ENCODE results near the gene SLC66A2. TPM values are rescaled to one million over a fixed set of nuclear protein-coding genes. Genes with fewer than 3 reads are reported as not detected.

Gene SLC66A2
- total RNA-seq, 3 donors from 2014 or later (not counting 1 experiment from before 2014, with no cell fraction given), result 51.2 to 62.4 (median 54.1) TPM

DNA sequence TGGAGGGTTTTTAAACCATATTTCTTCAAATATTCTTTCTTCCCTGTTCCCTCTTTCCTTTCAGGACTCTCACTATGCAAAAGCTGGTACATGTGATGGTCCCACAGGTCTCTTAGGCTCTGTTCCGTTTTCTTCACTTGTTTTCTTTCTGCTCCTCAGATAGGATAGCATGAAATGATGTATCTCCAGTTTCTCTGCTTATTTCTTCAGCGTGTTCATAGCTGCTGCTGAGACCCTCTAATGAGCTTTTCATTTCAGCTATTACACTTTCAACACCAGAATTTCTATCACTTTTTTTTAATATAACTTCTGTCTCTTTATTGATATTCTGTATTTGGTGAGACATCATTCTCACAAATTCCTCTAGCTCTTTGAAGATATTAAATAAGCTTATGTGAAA, 89.8 kb downstream of the SLC66A2 start:
- 65% methylated on average over 2 of the region's 2 CpGs for WGBS (ENCODE audit: insufficient coverage)
- Histone ChIP-seq H3K27me3 (ENCODE audit: control insufficient read depth, insufficient read depth, low read length) (no peaks in the 10 kb centered on the region), H3K27ac (ENCODE audit: low read length) (no peak overlapping the region), H3K36me3 (ENCODE audit: control insufficient read depth, insufficient read depth, low read length) (no peaks in the 10 kb centered on the region), H3K4me1 (ENCODE audit: control insufficient read depth, insufficient read depth, low read length) (peaks cover 1% of the 10 kb centered on the region), H3K4me3 (ENCODE audit: low read length) (no peak overlapping the region), H3K9me3 (ENCODE audit: control insufficient read depth, insufficient read depth, low read length) (no peaks in the 10 kb centered on the region)
- intact Hi-C loops (cut with micrococcal nuclease), result no loop called here
- H3K9me3 Mint-ChIP-seq, result peaks cover 3 to 7% of the 10 kb centered on the region in 2 donors
- TF ChIP-seq, protein P1, sequence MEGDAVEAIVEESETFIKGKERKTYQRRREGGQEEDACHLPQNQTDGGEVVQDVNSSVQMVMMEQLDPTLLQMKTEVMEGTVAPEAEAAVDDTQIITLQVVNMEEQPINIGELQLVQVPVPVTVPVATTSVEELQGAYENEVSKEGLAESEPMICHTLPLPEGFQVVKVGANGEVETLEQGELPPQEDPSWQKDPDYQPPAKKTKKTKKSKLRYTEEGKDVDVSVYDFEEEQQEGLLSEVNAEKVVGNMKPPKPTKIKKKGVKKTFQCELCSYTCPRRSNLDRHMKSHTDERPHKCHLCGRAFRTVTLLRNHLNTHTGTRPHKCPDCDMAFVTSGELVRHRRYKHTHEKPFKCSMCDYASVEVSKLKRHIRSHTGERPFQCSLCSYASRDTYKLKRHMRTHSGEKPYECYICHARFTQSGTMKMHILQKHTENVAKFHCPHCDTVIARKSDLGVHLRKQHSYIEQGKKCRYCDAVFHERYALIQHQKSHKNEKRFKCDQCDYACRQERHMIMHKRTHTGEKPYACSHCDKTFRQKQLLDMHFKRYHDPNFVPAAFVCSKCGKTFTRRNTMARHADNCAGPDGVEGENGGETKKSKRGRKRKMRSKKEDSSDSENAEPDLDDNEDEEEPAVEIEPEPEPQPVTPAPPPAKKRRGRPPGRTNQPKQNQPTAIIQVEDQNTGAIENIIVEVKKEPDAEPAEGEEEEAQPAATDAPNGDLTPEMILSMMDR (IDR thresholded peaks at IDR 0.05), result no peak
- H3K27me3 Mint-ChIP-seq (ENCODE audit: low read depth in 2 of 2), result peaks cover 3 to 8% of the 10 kb centered on the region in 2 donors
- no peak for ATAC-seq
- no peaks in the 10 kb centered on the region for H3K36me3 Mint-ChIP-seq
- no peaks in the 10 kb centered on the region for H3K4me1 Mint-ChIP-seq
- H3K27ac Mint-ChIP-seq, result no peak overlapping the region
- H3K4me3 Mint-ChIP-seq, result no peak overlapping the region
- DNase-seq, result no peak

DNA sequence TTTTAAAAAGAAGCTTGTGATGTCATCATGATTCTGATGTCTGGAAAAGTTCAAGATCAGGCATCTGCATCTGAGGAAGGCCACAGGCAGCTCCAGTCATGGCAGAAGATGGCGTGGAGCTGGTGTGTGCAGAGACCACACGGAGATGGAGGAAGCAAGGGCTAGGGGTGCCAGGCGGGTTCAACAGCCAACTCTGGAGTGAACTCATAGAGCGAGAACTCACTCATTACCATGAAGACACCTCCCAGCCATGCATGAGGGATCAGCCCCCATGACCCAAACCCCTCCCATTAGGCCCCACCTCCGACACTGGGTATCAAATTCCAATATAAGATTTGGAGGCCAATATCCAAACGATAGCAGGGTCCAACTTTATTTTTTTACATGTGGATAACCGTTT, 92.1 kb downstream of the SLC66A2 start:
- no peaks in the 10 kb centered on the region for H3K36me3 ChIP-seq (ENCODE audit: control insufficient read depth, insufficient read depth, low read length)
- H3K4me1 ChIP-seq (ENCODE audit: control insufficient read depth, insufficient read depth, low read length), result peaks cover 5% of the 10 kb centered on the region
- no peak overlapping the region for H3K27ac ChIP-seq (ENCODE audit: low read length)
- no peak for ATAC-seq
- DNase-seq, result no peak
- intact Hi-C loops (cut with micrococcal nuclease), result no loop called here
- 81% methylated on average over 7 of the region's 7 CpGs for WGBS (ENCODE audit: insufficient coverage)
- no peak overlapping the region for H3K27ac Mint-ChIP-seq
- peaks cover 0 to 4% of the 10 kb centered on the region in 2 donors for H3K4me1 Mint-ChIP-seq
- no peaks in the 10 kb centered on the region for H3K27me3 ChIP-seq (ENCODE audit: control insufficient read depth, insufficient read depth, low read length)
- H3K9me3 Mint-ChIP-seq, result peaks cover 3 to 7% of the 10 kb centered on the region in 2 donors
- TF ChIP-seq, protein P1 (IDR thresholded peaks at IDR 0.05), result no peak
- H3K36me3 Mint-ChIP-seq, result no peaks in the 10 kb centered on the region
- no peak overlapping the region for H3K4me3 ChIP-seq (ENCODE audit: low read length)
- peaks cover 8% of the 10 kb centered on the region in 2 donors for H3K27me3 Mint-ChIP-seq (ENCODE audit: low read depth in 2 of 2)
- no peaks in the 10 kb centered on the region for H3K9me3 ChIP-seq (ENCODE audit: control insufficient read depth, insufficient read depth, low read length)
- H3K4me3 Mint-ChIP-seq, result no peak overlapping the region

DNA sequence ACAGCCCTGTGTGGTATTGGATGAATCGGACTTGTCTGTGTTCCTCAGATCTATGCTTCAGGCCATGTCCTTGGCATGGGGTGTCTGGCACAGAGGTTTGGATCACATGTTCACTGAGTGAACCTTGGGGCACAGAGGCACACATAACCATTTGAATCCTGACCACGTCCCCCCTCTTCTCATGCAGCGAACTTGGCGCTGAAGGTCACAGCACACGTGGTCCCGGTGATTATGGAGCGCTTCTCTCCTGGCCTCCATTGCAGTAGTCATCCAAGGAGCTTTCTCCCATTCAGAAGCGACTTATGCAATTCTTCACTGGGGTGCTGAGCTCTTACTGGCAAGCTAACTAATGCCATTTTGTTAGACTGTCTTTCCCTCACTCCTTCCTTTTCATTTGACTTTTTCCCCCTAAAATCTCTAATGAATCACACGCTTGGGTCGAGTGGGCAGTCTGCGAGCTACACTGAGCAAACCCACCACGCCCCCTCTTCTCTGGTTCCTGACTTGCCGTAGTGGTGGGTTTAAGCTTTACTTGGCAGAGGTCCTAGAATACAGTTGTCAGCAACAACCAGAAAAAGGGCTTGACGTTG, 94.3 kb downstream of the SLC66A2 start:
- DNase-seq, result no peak
- Mint-ChIP-seq H3K27me3 (ENCODE audit: low read depth in 2 of 2) (peaks cover 7 to 8% of the 10 kb centered on the region in 2 donors), H3K4me3 (no peak overlapping the region), H3K9me3 (peaks cover 3 to 7% of the 10 kb centered on the region in 2 donors), H3K27ac (no peak overlapping the region), H3K4me1 (peaks cover 0 to 4% of the 10 kb centered on the region in 2 donors), H3K36me3 (no peaks in the 10 kb centered on the region)
- WGBS (ENCODE audit: insufficient coverage), result 87% methylated on average over 14 of the region's 14 CpGs
- H3K27me3 ChIP-seq (ENCODE audit: control insufficient read depth, insufficient read depth, low read length), result no peaks in the 10 kb centered on the region
- H3K4me3 ChIP-seq (ENCODE audit: low read length), result no peak overlapping the region
- H3K36me3 ChIP-seq (ENCODE audit: control insufficient read depth, insufficient read depth, low read length), result no peaks in the 10 kb centered on the region
- TF ChIP-seq, protein P1 (IDR thresholded peaks at IDR 0.05), result no peak
- no peak for ATAC-seq
- intact Hi-C loops (cut with micrococcal nuclease), result no loop called here
- peaks cover 5% of the 10 kb centered on the region for H3K4me1 ChIP-seq (ENCODE audit: control insufficient read depth, insufficient read depth, low read length)
- no peak overlapping the region for H3K27ac ChIP-seq (ENCODE audit: low read length)
- no peaks in the 10 kb centered on the region for H3K9me3 ChIP-seq (ENCODE audit: control insufficient read depth, insufficient read depth, low read length)
